AG08395 (cell line): ENCODE results near the gene MSL3B.

Source experiments
- DNase-seq: peaks from one replicate; pipeline ENCODE4 v3.0.0; 2012; ENCODE audit warnings: mixed read lengths, low spot score

The MSL3B gene

GRCh38 chr2:233853353-233853752 lies 14.8 kb downstream of the MSL3B start:
- no peak for DNase-seq

DNA sequence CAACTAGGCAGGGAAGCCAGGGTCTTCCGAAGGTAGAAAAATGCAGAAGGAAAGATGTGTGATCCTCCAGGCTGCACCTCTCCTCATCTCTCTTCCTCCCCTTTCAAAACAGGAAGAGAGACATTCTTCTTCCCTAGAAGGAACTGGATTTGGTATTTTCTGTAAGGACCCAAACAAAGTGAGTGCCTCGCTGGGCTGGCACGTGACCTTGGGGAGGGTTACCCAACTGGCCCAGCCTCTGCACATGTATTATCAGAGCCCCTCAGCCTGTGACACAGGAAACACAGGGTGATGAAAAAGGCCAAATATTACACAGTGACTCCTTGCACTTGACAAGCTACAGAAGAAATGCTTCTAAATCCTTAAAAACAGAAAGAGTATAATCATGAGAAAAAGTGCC lies 16.1 kb downstream of the MSL3B start:
- DNase-seq = no peak

GRCh38 chr2:233851169-233851568 lies 17.0 kb downstream of the MSL3B start:
- DNase-seq = no peak

DNA sequence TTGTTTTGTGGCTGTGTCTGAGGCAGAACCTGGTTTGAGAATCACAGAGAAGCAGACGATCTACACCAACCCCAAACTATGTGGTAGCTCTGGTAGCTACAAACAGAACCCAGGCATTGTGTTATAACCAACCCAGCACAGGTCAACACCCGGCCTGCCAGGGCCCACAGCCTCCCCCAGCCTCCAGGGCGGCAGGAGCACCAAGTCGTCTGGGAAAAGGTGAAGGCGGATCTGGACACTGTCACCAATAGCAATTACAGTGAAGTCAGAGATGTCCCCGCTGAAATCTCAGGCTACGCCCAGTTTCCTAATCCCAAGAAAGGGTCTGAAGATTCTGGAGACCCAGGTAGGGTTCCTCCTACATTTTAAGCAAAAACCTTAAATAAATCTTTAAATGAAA lies 17.4 kb downstream of the MSL3B start:
- no peak for DNase-seq

DNA sequence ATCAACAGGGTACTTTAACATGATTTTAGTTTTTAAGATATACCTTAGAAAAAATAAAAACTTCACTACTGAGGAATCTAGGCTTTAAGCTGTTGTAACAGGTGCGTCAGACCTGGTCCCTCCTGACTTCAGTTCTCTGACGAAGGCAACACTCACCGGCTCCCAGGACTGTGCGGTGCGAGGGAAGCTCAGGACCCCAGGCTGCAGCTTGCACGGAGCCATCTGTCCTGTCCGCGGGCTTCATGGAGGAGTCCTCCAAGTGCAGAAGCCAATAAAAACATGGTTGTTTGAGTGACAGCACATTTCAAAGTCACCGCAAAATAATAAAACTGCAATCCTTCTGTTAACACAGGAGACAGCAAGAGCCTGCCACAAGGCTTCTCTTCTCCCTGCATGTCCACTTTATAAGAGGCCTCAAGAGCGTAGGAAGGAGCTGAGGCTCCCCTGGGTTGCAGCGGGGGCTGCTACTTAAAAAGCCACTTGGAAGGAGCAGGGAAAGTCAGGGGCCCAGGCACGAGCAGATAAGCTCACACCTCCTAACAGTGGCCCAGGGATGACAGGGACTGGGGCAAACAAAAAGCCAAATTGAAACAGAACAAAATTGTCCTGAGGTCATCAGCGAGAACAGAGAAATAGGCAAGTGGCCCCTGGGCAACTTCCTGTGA lies 18.4 kb downstream of the MSL3B start:
- DNase-seq = no peak

DNA sequence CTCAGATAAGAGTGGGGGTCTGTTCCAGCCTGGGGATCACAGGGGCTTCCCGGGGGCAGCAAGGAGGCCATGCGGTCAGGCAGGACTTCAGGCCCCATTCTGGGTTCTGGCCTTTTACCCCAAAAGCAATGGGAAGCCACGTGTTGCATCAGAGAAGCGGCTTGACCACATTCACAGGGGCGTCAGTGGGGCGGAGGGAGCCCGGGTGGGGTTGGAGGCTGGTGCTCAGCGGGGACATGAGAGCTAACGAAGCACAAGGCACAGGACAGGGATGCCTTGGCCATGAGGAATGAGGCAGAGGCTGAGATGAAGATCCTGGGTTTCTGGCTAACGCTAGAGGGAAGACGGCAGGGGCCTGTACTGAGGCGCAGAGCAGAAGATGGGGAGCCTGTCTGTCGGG lies 19.9 kb downstream of the MSL3B start:
- no peak for DNase-seq

DNA sequence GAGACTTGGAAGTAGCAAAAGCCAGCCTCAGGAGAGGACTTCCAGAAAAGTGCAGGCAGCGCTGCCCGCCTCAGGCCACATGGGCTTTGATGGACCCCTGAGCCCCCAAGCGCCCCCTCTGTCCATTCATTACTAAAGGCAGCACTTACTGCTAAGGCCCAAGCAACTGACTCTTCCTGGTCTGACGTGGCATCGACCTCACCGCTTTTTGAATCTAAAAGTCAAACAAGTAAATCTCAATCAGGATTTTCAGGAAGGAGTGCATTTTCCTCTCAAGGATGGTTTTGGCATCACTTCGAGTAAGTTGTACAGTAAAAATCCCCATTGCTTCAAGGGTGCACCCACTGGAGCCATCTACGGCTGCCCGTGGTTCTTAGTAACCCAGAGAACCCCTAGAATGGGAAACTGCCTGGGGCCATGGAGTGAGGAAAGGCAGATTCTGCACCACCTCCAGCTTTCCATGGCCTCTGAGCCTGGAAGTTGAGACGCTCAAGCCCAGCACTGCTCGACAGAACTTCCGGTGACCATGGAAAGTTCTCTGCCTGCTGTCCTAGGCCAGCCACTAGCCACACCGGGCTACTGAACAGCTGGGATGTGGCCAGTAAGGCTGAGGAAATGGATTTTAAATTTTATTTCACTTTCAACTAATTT lies 20.8 kb downstream of the MSL3B start:
- DNase-seq = no peak

- no peak for DNase-seq
Measured at GRCh38 chr2:233846387-233847247, 21.6 kb downstream of the MSL3B start.

GRCh38 chr2:233845301-233846060 lies 22.7 kb downstream of the MSL3B start:
- no peak for DNase-seq

- DNase-seq = no peak
Measured at GRCh38 chr2:233844836-233845235, 23.4 kb downstream of the MSL3B start.

- DNase-seq = no peak
Measured at GRCh38 chr2:233844064-233844807, 23.9 kb downstream of the MSL3B start.

GRCh38 chr2:233841183-233841582 lies 27.0 kb downstream of the MSL3B start:
- DNase-seq = no peak

GRCh38 chr2:233840520-233840919 lies 27.7 kb downstream of the MSL3B start:
- DNase-seq = no peak

GRCh38 chr2:233839447-233839820 lies 28.8 kb downstream of the MSL3B start:
- no peak for DNase-seq

DNA sequence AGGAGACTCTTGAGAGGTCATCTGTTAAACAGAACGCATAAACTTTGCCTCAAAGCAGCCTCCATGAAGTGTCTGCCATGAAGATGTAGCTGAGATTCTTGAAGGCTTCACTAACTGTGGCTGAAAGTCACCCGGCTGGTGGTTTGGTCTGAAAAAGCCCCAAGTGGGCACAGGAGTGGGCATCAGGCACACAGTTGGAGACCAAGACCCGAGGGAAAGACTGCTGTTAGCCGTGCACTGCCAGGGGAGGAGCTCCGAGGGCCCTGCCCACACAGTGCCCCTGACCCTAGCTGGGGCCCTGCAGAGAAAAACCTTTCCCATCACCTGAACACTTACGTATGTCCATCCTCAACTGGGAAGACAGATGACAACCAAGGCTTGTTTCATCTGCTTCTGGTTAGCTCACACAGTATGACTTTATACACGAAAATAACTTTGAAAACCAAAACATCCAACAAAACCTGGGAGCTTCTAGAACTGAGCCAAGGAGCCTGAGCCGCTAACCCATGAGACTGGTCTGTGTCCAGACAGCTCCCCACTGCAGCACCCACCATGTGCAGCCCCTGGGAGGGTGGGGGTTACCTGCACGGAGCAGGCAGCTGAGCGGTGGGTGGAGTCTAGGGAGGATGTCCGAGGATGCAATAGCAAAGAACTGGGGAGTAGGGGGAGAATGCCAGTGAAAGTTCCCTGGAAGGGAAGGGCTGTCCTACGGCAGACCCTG lies 29.3 kb downstream of the MSL3B start:
- DNase-seq = no peak

DNA sequence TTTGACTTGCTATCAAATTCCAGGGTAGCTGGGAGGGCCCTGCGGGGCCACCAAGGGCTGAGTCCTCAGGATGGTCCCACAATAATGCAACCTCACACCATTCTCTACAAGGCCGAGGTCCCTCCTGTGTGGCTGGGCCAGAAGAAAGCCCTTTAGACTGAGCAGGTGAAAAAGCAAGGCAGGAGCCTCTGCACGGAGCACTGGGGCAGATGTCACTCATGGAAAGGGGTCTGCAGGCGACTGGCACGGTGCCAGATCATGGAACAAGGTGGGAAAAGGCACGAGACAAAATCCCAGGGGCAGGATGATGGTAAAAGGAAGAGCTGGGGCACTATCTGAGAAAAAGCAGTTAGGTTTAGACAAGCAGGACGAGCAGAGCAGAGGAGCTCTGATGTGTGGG lies 29.9 kb downstream of the MSL3B start:
- no peak for DNase-seq

- no peak for DNase-seq
Measured at GRCh38 chr2:233837694-233838229, 30.4 kb downstream of the MSL3B start.

DNA sequence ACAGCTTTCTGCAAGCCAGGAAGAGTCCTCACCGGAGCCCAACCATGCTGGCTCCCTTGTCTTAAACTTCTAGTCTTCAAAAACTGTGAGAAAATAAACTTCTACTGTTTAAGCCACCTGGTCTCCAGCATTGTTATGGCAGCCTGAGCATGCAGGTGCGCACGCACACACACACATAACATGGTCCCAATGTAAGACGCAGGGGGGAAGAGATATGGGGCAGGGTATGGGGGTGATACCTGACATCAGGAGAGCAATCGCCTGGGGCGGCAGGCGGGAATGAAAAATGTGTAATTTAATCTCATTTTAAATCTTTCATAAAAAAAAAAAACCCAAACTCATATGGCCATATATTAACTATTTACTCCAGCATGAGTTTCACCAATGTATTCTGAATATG lies 31.8 kb downstream of the MSL3B start:
- no peak for DNase-seq

DNA sequence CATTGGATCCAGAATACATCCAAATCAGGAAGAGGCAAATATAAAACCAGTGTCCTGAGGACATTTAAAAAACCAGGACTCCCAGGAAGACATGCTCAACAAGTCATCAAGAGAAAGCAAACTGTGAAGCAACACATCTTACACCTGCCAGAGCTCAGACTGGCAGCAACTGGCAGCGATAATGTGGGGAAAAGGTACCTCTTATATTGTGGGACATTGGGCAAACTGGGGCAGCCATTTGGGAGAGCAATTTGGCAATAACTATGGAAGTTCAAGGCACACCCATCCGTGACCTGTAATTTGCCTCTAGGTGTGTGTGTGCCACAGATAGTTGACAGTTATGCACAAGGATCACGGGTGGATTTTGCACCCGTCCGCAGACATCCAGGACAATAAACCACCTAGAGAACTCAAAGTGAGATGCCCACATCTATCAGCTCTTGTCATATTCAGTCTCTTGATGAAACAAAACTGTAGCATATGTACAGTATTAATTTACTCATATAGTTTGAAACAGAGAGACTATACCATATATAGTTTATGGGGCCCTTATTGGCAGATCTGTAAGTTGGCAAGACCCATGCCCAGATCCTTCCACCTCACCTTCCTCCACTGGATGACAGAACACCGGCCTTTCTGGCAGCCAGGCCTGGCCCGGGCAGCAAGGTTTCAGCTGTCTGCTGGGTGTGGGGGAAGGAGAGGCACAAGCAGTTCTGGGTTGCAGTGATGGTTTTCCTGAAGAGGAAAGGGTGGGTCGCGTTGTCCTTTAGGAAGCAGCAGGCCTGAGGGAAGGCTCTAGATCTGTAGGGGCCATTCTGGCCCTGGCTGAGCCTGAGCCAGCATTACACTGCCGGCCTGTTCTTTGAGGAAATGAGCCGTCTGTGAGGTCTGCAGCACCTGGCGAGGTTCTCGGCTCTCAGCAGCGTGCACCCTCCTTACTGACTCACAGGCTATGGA lies 32.7 kb downstream of the MSL3B start:
- no peak for DNase-seq

- DNase-seq = no peak
Measured at GRCh38 chr2:233833345-233833744, 34.8 kb downstream of the MSL3B start.
